ENCODE results near the gene RAD51B.

Gene RAD51B

DNA sequence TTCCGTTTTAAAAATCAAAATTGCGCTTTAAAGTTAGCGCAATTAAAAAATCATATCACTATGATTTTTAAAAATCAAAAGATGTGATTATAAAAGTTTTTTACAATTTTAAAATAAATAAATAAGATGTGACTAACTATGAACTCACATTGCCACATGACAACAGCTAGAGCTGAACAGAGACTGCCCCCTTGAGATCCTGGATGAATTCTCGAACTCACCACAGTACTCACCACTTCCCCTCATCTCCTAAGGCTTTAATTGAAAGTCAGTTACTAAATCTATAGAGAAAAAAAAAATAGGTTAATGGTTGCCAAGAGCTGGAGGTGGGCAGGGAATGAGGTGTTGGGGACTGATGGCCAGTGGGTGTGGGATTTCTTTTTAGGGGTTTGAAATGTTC lies 589.1 kb downstream of the RAD51B start:
- peak overlapping the region; percentile 87 for H3K27ac ChIP-seq (ENCODE audit: poor library complexity, severe bottlenecking)
- no peak overlapping the region for H3K4me3 ChIP-seq (ENCODE audit: severe bottlenecking)
- no peak for ATAC-seq (ENCODE audit: low read depth)
- no peaks in the 10 kb centered on the region for H3K27me3 ChIP-seq (ENCODE audit: insufficient read depth, poor library complexity, severe bottlenecking)
- no peak for DNase-seq (ENCODE audit: low spot score)
- TF ChIP-seq, protein P1, sequence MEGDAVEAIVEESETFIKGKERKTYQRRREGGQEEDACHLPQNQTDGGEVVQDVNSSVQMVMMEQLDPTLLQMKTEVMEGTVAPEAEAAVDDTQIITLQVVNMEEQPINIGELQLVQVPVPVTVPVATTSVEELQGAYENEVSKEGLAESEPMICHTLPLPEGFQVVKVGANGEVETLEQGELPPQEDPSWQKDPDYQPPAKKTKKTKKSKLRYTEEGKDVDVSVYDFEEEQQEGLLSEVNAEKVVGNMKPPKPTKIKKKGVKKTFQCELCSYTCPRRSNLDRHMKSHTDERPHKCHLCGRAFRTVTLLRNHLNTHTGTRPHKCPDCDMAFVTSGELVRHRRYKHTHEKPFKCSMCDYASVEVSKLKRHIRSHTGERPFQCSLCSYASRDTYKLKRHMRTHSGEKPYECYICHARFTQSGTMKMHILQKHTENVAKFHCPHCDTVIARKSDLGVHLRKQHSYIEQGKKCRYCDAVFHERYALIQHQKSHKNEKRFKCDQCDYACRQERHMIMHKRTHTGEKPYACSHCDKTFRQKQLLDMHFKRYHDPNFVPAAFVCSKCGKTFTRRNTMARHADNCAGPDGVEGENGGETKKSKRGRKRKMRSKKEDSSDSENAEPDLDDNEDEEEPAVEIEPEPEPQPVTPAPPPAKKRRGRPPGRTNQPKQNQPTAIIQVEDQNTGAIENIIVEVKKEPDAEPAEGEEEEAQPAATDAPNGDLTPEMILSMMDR (IDR thresholded peaks at IDR 0.05; ENCODE audit: poor library complexity, severe bottlenecking) = peak; percentile 23
- no peaks in the 10 kb centered on the region for H3K9me3 ChIP-seq (ENCODE audit: severe bottlenecking)
- H3K36me3 ChIP-seq (ENCODE audit: low read depth) = no peaks in the 10 kb centered on the region
- peaks cover 53% of the 10 kb centered on the region for H3K4me1 ChIP-seq (ENCODE audit: insufficient read depth, poor library complexity, severe bottlenecking)

GRCh38 chr14:68409387-68409786 lies 589.8 kb downstream of the RAD51B start:
- Histone ChIP-seq H3K27ac (ENCODE audit: poor library complexity, severe bottlenecking) (no peak overlapping the region), H3K36me3 (ENCODE audit: low read depth) (no peaks in the 10 kb centered on the region), H3K4me1 (ENCODE audit: insufficient read depth, poor library complexity, severe bottlenecking) (peaks cover 53% of the 10 kb centered on the region), H3K9me3 (ENCODE audit: severe bottlenecking) (no peaks in the 10 kb centered on the region), H3K4me3 (ENCODE audit: severe bottlenecking) (no peak overlapping the region), H3K27me3 (ENCODE audit: insufficient read depth, poor library complexity, severe bottlenecking) (no peaks in the 10 kb centered on the region)
- TF ChIP-seq, protein P1 (IDR thresholded peaks at IDR 0.05; ENCODE audit: poor library complexity, severe bottlenecking) = no peak
- ATAC-seq (ENCODE audit: low read depth) (no peak), DNase-seq (ENCODE audit: low spot score) (no peak)

DNA sequence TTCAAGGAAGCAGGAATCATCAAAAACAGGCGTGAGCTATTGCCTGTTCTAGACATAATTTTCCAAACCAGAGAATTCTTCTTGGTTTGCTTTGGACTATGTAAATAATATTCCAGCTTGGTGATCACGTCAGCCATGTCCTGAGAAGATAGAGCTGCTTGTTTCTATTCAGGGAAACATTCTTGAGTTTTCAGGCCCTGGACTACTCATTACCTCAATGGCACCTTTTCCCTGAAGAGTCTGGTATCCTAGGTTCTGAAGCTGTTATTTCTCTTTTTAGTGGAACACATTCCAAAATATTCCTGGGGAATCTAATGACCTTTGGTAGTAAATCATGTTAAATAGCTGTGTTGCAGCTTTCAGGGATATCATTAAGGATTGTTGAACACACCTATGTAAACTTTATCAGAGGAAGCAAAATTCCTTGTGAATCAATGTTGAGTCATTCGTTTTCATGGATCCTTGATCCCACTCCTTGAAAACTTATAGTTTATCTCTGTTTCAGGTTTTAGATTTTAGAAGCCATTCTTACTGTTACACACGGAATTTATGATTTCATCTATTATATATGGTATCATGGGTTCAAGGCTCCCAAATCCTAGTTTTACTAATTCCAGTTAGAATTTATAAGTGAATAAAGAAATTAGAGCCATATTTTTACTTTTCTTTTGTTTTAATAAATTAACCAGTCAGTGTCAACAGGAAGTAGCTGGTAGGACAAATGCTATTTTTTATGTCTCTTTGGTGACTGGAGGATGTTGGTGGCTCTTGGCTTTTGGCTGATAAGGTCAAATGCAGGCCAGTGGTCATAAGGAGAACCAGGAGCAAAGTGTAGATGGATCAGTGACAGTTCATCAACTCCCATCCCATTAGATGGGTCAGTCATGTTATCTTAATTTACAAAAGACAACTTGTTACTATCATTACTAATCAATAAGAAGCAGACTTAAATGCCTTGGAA lies 593.2 kb downstream of the RAD51B start:
- ATAC-seq (ENCODE audit: low read depth) (peak; percentile 93), DNase-seq (ENCODE audit: low spot score) (no peak)
- Histone ChIP-seq H3K4me3 (ENCODE audit: severe bottlenecking) (no peak overlapping the region), H3K36me3 (ENCODE audit: low read depth) (no peaks in the 10 kb centered on the region), H3K9me3 (ENCODE audit: severe bottlenecking) (no peaks in the 10 kb centered on the region), H3K4me1 (ENCODE audit: insufficient read depth, poor library complexity, severe bottlenecking) (peaks cover 29% of the 10 kb centered on the region), H3K27me3 (ENCODE audit: insufficient read depth, poor library complexity, severe bottlenecking) (no peaks in the 10 kb centered on the region), H3K27ac (ENCODE audit: poor library complexity, severe bottlenecking) (peak overlapping the region; percentile 95)
- TF ChIP-seq, protein P1 (IDR thresholded peaks at IDR 0.05; ENCODE audit: poor library complexity, severe bottlenecking) = no peak

- ATAC-seq (ENCODE audit: low read depth) (no peak), DNase-seq (ENCODE audit: low spot score) (no peak)
- TF ChIP-seq, protein P1 (IDR thresholded peaks at IDR 0.05; ENCODE audit: poor library complexity, severe bottlenecking) = no peak
- H3K36me3 ChIP-seq (ENCODE audit: low read depth) = no peaks in the 10 kb centered on the region
- H3K9me3 ChIP-seq (ENCODE audit: severe bottlenecking) = no peaks in the 10 kb centered on the region
- H3K4me3 ChIP-seq (ENCODE audit: severe bottlenecking) = no peak overlapping the region
- H3K4me1 ChIP-seq (ENCODE audit: insufficient read depth, poor library complexity, severe bottlenecking) = peaks cover 36% of the 10 kb centered on the region
- peak overlapping the region; percentile 95 for H3K27ac ChIP-seq (ENCODE audit: poor library complexity, severe bottlenecking)
- H3K27me3 ChIP-seq (ENCODE audit: insufficient read depth, poor library complexity, severe bottlenecking) = no peaks in the 10 kb centered on the region
Observed at GRCh38 chr14:68413509-68413908, 593.9 kb downstream of the RAD51B start.

GRCh38 chr14:68414121-68414520 lies 594.5 kb downstream of the RAD51B start:
- TF ChIP-seq, protein P1 (IDR thresholded peaks at IDR 0.05; ENCODE audit: poor library complexity, severe bottlenecking) = no peak
- ATAC-seq (ENCODE audit: low read depth) (no peak), DNase-seq (ENCODE audit: low spot score) (no peak)
- Histone ChIP-seq H3K36me3 (ENCODE audit: low read depth) (no peaks in the 10 kb centered on the region), H3K4me3 (ENCODE audit: severe bottlenecking) (no peak overlapping the region), H3K27me3 (ENCODE audit: insufficient read depth, poor library complexity, severe bottlenecking) (no peaks in the 10 kb centered on the region), H3K27ac (ENCODE audit: poor library complexity, severe bottlenecking) (peak overlapping the region; percentile 95), H3K4me1 (ENCODE audit: insufficient read depth, poor library complexity, severe bottlenecking) (peaks cover 41% of the 10 kb centered on the region), H3K9me3 (ENCODE audit: severe bottlenecking) (no peaks in the 10 kb centered on the region)

All from RWPE2 (cell line).